Activated CD8-positive, alpha-beta memory T cell treated with anti-CD3 and anti-CD28 coated beads for 4 hours (primary cell): Measurements from ENCODE around the gene BPIFB3.
"Not testable (repeated sequence)": the region's sequence is repeated elsewhere in the genome, so short reads cannot be mapped to it uniquely, and the experiment has no call there.

Experiments
- DNase-seq, 2 donors: peaks; one replicate each; pipeline ENCODE4 v3.0.0-alpha.2; 2020; ENCODE audit warnings: low read depth in 2 of 2

BPIFB3 gene

GRCh38 chr20:33084722-33085121 lies 31.0 kb downstream of the BPIFB3 start:
- DNase-seq: no peak

GRCh38 chr20:33086052-33086722 lies 32.5 kb downstream of the BPIFB3 start:
- no peak for DNase-seq

GRCh38 chr20:33091147-33091546 lies 37.4 kb downstream of the BPIFB3 start:
- DNase-seq: no peak

- DNase-seq: no peak
These were observed 38.0 kb downstream of the BPIFB3 start for GRCh38 chr20:33091693-33092092.

- no peak for DNase-seq
These were observed 38.7 kb downstream of the BPIFB3 start for GRCh38 chr20:33092361-33092760.

GRCh38 chr20:33093074-33093473 lies 39.4 kb downstream of the BPIFB3 start:
- DNase-seq: no peak

GRCh38 chr20:33093582-33093981 lies 39.9 kb downstream of the BPIFB3 start:
- no peak for DNase-seq

GRCh38 chr20:33095249-33095648 lies 41.5 kb downstream of the BPIFB3 start:
- DNase-seq: no peak

- DNase-seq: not testable (repeated sequence)
These were observed 42.3 kb downstream of the BPIFB3 start for GRCh38 chr20:33095902-33096584.

GRCh38 chr20:33097001-33097400 lies 43.3 kb downstream of the BPIFB3 start:
- DNase-seq: no peak

GRCh38 chr20:33099843-33100538 lies 46.3 kb downstream of the BPIFB3 start:
- no peak for DNase-seq

- no peak for DNase-seq
These were observed 49.9 kb downstream of the BPIFB3 start for GRCh38 chr20:33103556-33103955.

GRCh38 chr20:33104336-33104735 lies 50.6 kb downstream of the BPIFB3 start:
- no peak for DNase-seq

GRCh38 chr20:33105316-33105924 lies 51.7 kb downstream of the BPIFB3 start:
- DNase-seq: no peak

- not testable (repeated sequence) for DNase-seq
These were observed 52.4 kb downstream of the BPIFB3 start for GRCh38 chr20:33106058-33106620.

GRCh38 chr20:33108661-33109060 lies 55.0 kb downstream of the BPIFB3 start:
- DNase-seq: no peak

GRCh38 chr20:33110147-33110825 lies 56.6 kb downstream of the BPIFB3 start:
- DNase-seq: no peak

GRCh38 chr20:33111306-33111705 lies 57.6 kb downstream of the BPIFB3 start:
- DNase-seq: no peak

- DNase-seq: no peak
These were observed 59.1 kb downstream of the BPIFB3 start for GRCh38 chr20:33112547-33113386.

GRCh38 chr20:33113387-33113908 lies 59.7 kb downstream of the BPIFB3 start:
- DNase-seq: no peak
